Hematopoietic multipotent progenitor cell treated with erythropoietin and hydrocortisone succinate and interleukin-3 and kit ligand, for 17 days (in vitro differentiated cells): Measurements from ENCODE around the gene LANCL2.
"Not testable (repeated sequence)": the region's sequence is repeated elsewhere in the genome, so short reads cannot be mapped to it uniquely, and the experiment has no call there.

Experiments
- DNase-seq: peaks from one replicate; pipeline ENCODE4 v3.0.0-alpha.2; 2015; ENCODE audit warnings: low spot score

LANCL2 gene, protein sequence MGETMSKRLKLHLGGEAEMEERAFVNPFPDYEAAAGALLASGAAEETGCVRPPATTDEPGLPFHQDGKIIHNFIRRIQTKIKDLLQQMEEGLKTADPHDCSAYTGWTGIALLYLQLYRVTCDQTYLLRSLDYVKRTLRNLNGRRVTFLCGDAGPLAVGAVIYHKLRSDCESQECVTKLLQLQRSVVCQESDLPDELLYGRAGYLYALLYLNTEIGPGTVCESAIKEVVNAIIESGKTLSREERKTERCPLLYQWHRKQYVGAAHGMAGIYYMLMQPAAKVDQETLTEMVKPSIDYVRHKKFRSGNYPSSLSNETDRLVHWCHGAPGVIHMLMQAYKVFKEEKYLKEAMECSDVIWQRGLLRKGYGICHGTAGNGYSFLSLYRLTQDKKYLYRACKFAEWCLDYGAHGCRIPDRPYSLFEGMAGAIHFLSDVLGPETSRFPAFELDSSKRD

DNA sequence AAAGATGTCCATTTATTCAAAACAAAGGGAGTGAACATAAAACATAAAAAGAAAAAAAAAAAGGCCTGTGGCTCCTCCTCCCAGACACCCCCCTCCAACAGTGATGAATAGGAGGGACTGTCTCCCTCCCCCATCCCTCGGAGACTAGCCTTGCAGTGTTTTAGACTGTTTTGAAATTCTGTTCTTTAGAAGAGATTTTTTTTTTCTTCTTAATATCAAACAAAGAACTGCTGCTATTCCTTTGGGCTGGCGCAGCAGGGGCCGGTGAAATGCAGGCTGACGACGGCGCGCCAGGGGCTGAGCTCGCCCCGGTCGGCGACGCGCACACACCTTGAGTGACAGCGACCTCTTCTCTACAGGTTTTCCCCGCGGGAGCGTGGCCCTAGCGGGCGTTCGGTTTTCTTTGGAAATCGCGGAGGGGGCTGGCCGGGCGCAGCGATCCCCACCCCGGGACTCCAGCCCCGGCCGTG, at the start of gene LANCL2:
LANCL2 (plus strand) TSS at position 133 of the 470 bp plus-strand sequence. CDS start 689 bp downstream, outside the sequence.
- DNase-seq, result no peak

DNA sequence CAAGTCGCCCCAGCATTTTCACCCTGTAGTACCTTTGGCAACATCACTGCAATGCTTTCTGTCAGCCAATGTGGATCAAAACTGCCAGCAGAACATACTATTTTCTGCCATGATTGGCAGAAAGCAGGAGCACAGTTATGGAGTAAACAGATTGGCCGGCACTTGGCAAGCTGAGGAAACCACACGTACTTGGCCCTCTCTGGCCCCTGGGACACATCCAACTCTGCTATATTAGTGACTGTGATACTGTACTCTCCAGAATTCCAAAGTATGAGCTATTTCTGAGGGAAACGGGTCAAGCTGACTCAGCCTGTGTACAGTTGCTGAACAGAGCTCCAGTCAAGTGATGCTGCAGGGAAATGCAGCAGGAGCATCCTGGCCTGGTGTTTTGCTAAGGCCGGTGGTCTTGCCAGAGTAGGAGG, 39.8 kb upstream of the LANCL2 start:
- DNase-seq, result no peak

DNA sequence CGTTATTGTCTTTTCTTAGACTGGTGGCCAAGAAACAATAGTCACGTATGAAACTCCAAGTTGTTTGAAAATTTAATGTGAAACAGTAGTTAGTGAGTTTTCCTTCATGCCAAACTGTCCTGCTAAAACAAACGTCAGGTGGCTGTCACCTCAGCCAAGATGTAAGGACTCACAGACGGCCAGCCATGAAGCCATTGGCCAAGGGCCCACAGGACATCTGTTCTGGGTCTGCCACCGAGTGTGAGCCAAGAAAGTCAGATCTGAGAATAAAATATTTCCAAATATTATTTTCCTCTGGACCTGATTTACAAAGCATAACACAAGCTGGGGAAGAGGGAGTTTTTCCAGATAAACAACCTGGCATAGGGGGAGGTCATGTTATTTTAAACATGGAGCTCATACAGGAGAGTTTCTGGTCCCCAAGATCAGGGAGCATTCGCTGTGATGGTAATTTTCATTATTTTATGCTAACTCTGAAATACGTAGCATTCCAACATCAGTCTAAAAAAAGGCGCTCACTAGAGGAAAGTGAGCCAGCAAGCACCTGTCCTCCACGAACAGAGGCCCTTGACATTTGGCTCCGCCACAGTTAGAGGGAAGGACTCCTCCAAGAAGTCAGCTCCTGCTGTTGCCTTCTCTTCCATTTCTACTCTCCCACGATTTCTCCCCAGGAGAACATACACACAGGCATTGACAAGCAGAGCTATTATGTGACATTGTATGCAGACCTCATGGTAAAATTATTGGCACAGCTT, 38.9 kb upstream of the LANCL2 start:
- no peak for DNase-seq

DNA sequence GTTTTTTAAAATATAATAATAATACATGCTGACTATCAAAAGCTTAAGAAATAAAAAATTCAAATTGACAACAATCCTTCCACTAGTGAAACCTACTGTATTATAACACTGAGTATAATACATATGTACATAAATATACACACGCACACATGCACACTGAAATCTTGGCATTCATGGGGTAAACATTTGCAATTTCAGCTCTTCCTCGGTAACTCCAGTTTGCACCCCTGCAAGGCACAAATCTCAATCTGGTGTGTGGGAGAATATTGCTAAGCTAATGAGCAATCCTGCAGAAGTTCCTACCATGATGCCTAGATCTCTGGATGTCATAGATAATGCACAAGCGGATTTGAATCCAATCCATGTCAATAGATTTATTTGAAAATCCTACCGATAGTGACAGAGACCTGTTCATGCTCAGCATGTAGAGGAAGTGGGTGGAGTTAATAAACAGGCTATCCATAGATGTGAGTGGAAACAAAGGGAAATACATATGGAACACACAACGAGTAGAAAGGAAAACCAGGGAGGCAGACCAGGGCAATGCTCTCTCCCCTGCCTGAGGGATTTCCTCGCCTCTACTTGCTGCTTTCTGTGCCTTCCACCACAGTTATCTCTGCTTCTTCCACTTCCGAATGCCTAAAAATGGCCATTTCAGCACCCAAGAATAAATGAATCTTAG, 38.1 kb upstream of the LANCL2 start:
- DNase-seq, result no peak

DNA sequence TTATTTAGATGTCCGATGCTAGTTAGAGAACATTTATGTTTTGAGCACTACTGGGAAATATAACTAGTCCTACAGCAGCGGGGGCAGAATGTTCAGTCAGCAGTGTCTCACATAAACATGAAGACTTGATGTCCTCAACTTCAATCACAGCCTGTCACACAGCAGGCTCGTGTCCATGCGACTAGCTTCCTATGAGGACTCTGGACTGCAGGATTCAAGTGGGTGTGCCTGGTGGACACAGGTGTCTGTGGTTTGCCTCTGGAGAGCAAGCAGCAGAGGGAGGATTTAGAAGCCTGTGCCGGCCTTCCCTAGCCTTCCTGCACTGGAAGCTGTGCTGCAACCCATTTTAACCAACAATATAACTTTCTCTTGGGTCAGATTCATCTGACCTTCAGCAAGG, 30.0 kb upstream of the LANCL2 start:
- DNase-seq, result no peak

DNA sequence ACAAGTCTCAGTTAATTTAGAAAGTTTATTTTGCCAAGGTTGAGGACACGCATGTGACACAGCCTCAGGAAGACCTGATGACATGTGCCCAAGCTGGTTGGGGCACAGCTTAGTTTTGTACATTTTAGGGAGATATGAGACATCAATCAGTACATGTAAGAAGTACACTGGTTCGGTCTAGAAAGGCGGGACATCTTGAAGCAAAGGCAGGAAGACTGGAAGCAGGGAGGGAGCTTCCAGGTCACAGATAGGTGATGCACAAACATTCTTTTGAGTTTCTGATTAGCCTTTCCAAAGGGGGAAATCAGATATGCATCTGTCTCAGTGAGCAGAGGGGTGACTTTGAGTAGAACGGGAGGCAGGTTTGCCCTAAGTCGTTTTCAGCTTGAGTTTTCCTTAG, 29.4 kb upstream of the LANCL2 start:
- DNase-seq, result no peak

DNA sequence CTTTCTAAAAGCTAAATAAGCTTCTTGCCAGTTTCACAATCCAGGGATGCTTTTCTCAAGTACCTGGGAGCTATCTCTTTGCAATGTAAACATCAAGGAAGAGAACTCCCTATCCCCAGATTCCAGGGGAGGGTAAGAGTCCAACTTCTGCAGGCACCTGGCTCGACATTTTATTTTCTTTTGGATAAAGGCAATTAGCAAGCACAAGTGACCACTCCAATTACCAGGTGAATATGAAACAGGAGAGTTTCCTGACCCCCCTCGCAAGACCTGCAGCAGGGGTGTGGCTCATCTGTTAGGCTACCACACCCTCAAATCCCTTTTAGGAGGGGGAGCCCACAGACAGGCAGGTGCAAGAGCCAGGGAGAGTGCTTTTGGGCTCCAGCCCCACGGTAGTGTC, 28.6 kb upstream of the LANCL2 start:
- no peak for DNase-seq

DNA sequence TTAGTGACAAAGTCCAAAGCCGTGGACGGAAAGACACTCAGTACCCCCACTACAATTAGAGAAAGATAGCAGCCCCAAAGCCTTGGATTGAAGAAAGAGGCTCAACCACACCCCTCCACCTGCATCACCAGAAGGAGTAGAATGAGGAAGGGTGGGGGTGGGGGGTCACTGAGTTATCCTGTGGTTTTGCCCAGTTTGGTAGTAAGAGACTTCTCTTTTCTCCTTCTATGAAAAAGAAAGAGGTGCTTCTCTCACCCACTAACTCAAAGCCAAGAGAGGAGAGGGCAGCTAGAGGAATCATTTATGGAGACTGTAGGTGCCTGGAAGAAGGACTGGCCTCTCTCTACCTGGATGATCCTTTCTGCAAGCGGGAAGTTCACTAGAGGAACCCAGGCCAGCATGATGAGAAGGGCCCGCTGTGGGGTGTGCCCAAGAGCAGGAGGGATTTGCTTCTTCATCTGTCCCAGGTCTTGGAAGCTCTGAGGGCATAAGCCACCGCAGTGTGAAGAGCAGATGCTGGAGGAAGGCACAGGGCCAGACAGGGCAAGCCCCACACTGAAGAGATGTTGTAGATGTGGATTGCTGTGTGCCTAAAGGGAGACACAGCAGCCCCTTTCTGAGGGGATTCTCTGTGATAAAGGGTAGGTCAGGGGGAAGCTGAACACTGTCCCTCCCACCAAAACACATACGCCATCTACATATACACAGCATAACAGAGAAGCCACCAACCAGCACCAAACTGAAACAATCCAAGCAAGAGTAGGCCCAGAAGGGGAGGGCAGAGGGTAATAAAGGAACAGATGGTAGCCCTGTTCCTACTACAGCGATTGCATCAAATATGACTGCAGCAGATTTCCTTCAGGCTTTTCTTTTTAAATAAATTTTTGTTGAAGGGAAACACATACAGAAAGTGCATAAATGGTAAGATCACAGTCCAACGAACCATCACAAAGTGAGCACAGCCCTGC, 25.8 kb upstream of the LANCL2 start:
- DNase-seq, result no peak

DNA sequence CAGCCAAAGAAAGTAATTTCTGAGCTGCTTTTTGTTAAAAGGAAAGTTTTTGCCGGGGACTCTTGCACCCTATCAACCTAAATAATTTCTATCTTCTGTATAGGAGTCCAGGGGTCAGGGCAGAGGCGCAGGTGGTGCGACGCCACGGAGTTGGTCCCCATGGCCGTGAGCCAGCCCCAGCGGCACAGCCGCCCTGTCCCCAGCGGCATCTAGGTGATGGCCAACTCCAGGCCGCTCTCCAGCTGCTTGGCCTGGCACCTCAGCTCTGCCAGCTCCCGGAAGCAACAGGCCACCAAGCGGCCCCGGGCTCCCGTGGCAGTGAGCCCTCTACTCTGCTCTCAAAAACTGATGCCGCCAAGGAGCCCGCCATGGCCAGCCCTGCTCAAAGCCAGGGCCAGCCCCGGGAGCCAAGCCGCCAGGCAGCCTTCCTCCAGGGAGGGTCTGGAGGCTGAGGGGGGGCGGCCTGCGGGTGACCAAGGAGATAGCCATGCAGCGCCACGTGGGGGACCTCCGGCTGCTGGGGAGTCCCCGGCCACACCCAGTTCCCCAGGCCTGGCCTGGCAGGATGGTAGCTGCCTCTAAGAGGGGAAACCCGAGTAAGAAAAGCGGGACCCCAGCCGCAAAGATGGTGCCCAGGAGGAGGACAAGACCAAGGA, 22.8 kb upstream of the LANCL2 start:
- no peak for DNase-seq

DNA sequence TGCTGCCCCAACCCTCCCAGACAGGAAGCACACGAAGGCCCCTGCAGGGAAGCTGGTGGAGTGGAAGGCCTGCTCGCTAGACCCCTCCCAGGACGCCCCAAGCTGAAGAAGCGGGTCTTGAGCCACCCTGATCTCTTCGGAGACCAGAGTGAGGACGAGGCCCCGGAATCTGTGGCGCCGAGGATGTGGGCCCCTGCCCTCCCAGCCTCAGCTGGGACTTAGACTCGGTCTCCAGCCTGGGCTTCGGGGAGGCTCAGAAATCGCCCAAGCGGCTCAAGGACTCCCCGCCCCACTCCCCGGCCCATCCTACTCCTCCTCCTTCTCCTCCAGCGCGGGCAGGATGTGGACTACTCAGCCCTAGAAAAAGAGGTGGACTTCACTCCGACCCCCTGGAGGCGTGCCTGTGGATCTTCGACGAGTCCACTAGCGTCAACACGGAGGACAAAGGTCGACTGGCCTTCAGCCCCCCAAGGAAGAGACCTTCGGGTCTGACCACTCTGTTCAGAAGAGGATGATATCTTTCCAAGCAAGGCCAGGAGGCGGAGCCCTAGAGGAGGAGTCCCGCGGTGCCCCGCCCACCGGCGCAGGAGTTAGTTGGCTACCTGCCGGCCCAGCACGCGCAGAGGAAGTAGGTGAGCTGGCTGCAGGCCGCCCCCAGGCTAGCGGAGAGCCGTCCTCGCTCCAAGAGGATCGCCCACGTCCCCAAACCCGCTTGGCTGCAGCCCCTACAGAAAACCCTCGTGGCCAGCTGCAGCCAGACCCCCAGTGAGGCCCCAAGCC, 21.9 kb upstream of the LANCL2 start:
- DNase-seq, result no peak

DNA sequence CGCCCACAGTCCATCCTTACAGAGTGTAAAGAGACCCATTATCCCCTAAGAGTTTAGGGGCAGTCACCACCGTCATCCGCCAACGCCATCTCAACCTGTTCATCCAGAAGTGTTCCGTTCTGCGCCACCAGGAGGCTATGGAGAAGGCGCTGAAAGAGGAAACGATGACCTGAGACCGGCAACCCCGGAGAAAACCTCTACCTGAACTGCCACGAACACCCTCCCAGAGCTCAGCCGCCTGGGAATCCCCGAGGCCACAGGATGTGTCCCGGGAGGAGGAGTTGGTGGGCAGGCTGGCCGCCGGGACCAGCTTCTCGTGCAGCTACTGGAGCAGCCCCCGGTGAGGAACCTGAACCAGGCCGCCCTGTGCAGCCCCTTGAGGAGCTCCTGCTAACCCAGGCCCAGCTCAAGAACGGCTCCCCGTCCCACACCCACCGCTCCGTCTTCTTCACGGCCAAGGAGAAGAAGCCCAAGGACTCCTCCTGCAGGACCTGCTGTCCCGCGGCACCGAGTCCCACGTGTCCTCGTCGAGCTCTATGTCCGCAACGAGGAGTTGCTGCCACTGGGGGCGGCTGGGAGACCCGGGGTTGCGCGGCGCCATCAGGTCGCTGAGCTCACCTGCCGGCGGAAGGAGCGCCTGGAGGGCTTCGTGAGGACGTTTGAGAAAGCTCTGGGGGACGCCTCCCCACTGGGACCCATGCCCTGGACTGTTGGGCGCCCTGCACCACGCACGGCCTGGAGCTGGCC, 21.1 kb upstream of the LANCL2 start:
- DNase-seq, result no peak

DNA sequence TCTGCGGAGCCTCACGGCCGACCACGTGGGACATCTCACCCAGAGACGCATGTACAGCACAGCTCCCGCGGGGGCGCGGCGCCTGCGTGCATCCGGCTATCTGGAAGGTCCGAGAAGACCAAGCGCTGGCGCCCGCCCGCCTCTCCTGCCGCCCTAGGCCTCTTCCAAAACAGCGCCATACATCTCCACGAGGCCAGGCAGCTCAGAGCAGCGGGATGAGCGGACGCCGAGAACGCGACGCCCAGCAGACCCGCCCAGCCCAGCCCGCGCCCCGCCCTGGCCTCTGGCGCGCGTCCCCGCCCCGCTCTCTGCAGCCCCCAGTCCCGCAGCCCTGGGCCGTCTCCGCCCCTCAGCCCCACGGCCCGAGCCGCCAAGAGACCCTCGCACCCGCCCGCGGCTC, 20.3 kb upstream of the LANCL2 start:
- no peak for DNase-seq

DNA sequence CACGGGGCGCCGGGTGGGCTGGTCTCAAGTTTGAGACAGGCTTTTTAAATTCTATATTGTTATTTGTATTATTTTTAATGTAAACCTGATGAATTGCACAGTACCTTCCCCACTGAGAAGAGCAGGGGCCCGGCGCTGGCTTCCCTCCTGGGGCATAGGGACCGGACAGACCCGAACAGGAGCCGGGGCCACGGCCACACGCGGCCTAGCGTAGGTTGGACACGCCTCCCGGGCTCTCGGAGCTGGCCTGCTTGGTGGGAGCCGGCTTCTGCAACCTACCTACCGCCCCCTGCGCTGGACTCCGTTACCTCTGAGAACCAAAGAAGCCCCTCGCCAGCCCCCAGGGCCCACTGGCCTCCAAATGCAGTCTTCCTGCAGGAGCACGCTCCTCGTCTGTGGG, 19.8 kb upstream of the LANCL2 start:
- no peak for DNase-seq

DNA sequence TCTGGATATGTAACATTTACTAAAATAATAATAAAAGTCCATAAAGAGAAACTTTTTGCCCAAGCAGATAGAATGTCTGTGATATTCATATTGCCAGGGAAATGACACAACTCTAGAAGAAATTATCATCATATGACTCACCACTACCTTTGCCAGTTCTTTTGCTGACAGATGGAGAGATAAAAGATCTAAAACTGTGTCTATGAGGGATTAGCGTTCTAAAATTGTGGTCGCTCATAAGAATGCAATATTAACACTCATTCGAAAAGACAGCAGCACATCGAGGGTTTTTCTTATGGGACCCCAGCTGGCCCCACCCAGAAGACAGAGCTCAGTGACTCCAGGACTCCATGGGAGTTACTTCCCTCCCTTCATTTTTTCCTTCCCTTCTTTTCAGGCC, 16.6 kb upstream of the LANCL2 start:
- no peak for DNase-seq

DNA sequence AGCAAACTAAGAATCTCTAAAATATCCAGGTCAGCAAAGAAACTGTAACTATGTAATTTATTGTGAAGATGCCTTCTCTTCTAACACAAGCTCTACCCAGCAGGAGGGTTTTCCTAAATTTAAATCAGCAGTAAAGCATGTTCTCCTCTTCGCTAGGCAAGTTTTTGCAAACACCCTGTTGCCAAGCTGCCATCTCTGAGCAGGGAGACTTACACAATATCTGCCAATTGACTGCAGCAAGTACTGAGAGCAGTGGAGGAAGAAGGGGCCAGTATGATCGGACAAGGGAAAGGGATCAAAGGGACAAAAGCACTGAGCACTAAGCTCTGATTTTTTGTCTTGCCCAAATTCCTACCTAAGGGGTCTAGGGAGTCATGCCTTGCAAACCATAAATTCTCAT, 16.0 kb upstream of the LANCL2 start:
- DNase-seq, result no peak

DNA sequence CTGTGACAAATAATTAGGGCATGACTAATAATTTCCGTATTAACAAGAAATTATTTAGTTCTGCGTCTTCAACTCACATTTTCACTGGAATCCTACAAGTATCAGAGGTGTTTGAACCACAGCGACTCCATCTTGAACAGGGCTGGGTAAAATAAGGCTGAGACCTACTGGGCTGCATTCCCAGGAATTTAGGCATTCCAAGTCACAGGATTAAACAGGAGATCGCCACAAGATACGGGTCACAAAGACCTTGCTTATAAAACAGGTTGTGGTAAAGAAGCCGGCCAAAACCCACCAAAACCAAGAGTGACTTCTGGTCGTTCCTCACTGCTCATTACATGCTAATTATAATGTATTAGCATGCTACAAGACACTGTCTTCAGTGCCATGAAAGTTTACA, 14.9 kb upstream of the LANCL2 start:
- no peak for DNase-seq

DNA sequence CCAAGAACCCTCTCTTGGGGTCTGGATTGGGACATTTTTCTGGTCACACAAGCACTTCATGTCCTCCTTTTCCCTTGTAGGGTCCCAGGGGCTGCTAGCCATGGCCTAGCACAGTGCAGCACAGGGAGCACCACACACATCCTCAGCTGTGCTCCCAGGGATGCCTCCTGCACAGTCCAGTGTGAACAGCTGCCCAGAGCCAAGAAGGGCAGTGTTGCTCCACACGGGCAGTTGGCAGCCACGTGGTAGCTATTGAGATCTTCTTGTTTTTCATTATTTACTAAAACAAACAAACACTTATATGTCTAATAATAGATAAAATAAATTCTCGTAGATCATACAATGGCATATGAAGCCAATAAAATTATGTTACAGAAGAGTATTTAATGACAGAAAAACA, 13.9 kb upstream of the LANCL2 start:
- no peak for DNase-seq

DNA sequence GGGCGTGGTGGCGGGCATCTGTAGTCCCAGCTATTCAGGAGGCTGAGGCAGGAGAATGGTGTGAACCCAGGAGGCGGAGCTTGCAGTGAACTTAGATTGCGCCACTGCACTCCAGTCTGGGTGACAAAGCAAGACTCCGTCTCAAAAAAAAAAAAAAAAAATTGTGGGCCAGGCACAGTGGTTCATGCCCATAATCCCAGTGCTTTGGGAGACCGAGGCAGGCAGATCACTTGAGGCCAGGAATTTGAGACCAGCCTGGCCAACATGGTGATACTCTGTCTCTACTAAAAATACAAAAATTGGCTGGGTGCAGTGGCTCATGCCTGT, 12.2 kb upstream of the LANCL2 start:
- not testable (repeated sequence) for DNase-seq

DNA sequence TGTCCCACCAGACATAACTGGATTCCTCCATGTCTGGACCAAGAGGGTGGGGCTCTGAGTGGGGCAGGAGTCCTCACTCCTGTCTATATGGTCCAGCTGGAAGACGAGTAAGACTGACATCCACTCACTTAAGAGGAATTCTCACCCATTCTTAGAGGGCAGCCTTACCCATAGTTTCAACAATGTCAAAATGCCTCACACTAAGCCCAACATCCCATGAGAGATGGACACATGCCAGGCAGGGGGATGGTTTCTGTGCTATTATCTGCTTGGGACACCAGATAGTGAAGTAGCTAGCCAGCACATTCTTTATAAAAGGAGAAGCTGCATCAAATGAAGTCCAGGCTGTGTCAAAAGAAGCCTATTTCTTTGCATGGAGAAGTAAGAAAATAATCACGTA, 4.7 kb upstream of the LANCL2 start:
- DNase-seq, result no peak

DNA sequence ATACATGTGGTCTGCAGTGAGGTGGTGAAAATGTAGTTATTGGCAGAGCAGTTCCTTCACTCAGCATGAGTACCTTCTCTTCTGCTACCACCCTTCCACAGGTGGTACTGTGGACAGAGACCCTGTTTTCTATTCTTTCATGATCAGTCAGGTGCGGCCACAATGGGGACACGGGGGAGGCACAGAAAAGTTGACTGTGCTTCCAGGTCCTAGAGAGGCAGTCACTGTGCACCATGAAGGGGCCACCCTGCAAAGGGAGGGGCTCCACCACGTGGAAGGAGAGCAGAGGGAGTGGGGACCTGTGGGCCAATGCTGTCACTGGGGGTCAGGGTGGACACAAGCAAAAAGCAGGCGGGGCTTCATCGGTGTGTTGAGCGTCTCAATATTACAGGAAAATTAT, 3.6 kb upstream of the LANCL2 start:
- DNase-seq, result no peak
